ENCODE results near the gene SIAH2.

DNA sequence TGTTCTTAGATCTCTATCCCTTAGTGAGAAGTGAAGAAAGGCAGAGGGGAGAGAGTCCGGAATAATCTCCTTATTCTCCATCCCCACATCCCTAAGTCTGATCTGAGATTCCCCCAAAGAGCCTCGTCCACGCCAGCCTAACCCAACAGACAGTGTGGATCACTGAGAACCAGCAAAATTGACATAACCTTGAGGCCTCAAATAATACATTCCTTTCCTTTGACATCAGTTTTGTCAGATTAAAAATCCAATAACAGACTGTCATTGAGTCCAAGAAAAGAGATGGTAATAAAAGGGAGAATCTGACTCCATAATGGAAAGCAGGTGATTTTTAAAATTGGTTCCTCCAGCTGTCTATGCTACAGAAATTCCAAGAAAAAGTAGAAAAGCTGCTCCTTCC is 7.7 kb upstream of the SIAH2 start:
- TF ChIP-seq EZH2 (IDR thresholded peaks at IDR 0.05) = no peak
- TF ChIP-seq POLR2AphosphoS5 (IDR thresholded peaks at IDR 0.05; ENCODE audit: borderline replicate concordance, low read depth, low read length) = no peak
- no peak for TF ChIP-seq FOXP2 (optimal IDR thresholded peaks at IDR 0.05; ENCODE audit: control extremely low read depth, extremely low read length, insufficient read depth)

Data from SK-N-MC (cell line).